H9 (cell line): ENCODE results near the gene PACS1. TPM values are rescaled to one million over a fixed set of nuclear protein-coding genes. Genes with fewer than 3 reads are reported as not detected.

Experiments used
- DNase-seq: peaks from one replicate; pipeline ENCODE4 v3.0.0-alpha.2; 2017
- H2AFZ ChIP-seq: one replicate; pipeline ENCODE4 v1.6.1; 2013; ENCODE audit warnings: mild to moderate bottlenecking, low read length, control low read depth, moderate library complexity
- H2AK5ac ChIP-seq: 2 replicates; pipeline ENCODE4 v1.6.1; 2013; ENCODE audit warnings: low read length, control low read depth, mixed read lengths; ENCODE audit not compliant: insufficient read length
- H2BK120ac ChIP-seq: one replicate; pipeline ENCODE4 v1.6.1; 2013; ENCODE audit warnings: low read depth, mild to moderate bottlenecking, low read length, control low read depth, inconsistent platforms; ENCODE audit not compliant: poor library complexity, severe bottlenecking
- H2BK12ac ChIP-seq: 2 replicates; pipeline ENCODE4 v1.6.1; 2013; ENCODE audit warnings: low read length, control low read depth, mixed read lengths, low read depth; ENCODE audit not compliant: insufficient read length
- H2BK15ac ChIP-seq: 2 replicates; pipeline ENCODE4 v1.6.1; 2013; ENCODE audit warnings: low read depth, low read length, control low read depth
- H2BK20ac ChIP-seq: one replicate; pipeline ENCODE4 v1.6.1; 2013; ENCODE audit warnings: low read depth, mild to moderate bottlenecking, low read length, control low read depth, inconsistent platforms; ENCODE audit not compliant: poor library complexity, severe bottlenecking
- H2BK5ac ChIP-seq: 2 replicates; pipeline ENCODE4 v1.6.1; 2013; ENCODE audit warnings: low read length, control low read depth, mixed read lengths; ENCODE audit not compliant: insufficient read length
- H3K14ac ChIP-seq: 2 replicates; pipeline ENCODE4 v1.6.1; 2013; ENCODE audit warnings: low read length, control low read depth; ENCODE audit not compliant: insufficient read depth
- H3K18ac ChIP-seq: 2 replicates; pipeline ENCODE4 v1.6.1; 2013; ENCODE audit warnings: low read depth, mild to moderate bottlenecking, mixed read lengths, low read length, control low read depth; ENCODE audit not compliant: insufficient read length
- H3K23ac ChIP-seq: 2 replicates; pipeline ENCODE4 v1.6.1; 2013; ENCODE audit warnings: low read length, control low read depth, mixed read lengths, low read depth; ENCODE audit not compliant: insufficient read length
- H3K23me2 ChIP-seq: 2 replicates; pipeline ENCODE4 v1.6.1; 2013; ENCODE audit warnings: low read depth, mild to moderate bottlenecking, mixed read lengths, low read length, control low read depth; ENCODE audit not compliant: insufficient read length, poor library complexity, severe bottlenecking
- H3K27ac ChIP-seq: 2 replicates; pipeline ENCODE4 v1.5.1; 2013; ENCODE audit warnings: low read length, control low read depth, mixed read lengths, low read depth; ENCODE audit not compliant: insufficient read length
- H3K27me3 ChIP-seq: 2 replicates; pipeline ENCODE4 v1.6.1; 2013; ENCODE audit warnings: low read length, control low read depth, inconsistent platforms; ENCODE audit not compliant: insufficient read depth
- H3K4ac ChIP-seq: 2 replicates; pipeline ENCODE4 v1.6.1; 2013; ENCODE audit warnings: low read depth, mild to moderate bottlenecking, control low read depth, inconsistent platforms, low read length, moderate library complexity
- H3K4me1 ChIP-seq: 2 replicates; pipeline ENCODE4 v1.6.1; 2013; ENCODE audit warnings: low read length, control low read depth, inconsistent platforms; ENCODE audit not compliant: insufficient read depth
- H3K4me2 ChIP-seq: 2 replicates; pipeline ENCODE4 v1.6.1; 2013; ENCODE audit warnings: low read length, control low read depth, mixed read lengths; ENCODE audit not compliant: insufficient read length, insufficient read depth
- H3K56ac ChIP-seq: 2 replicates; pipeline ENCODE4 v1.6.1; 2013; ENCODE audit warnings: low read depth, mild to moderate bottlenecking, mixed read lengths, low read length, control low read depth; ENCODE audit not compliant: insufficient read length
- H3K79me1 ChIP-seq: 2 replicates; pipeline ENCODE4 v1.6.1; 2013; ENCODE audit warnings: low read depth, mild to moderate bottlenecking, moderate library complexity, low read length, control low read depth, inconsistent platforms; ENCODE audit not compliant: insufficient read depth, poor library complexity, severe bottlenecking
- H3K79me2 ChIP-seq: 2 replicates; pipeline ENCODE4 v1.6.1; 2013; ENCODE audit warnings: low read length, control low read depth, inconsistent platforms; ENCODE audit not compliant: insufficient read depth
- H3K9ac ChIP-seq: 2 replicates; pipeline ENCODE4 v1.6.1; 2013; ENCODE audit warnings: low read length, control low read depth, mixed read lengths; ENCODE audit not compliant: insufficient read length; ENCODE audit errors: extremely low read depth
- H3K9me3 ChIP-seq: one replicate; pipeline ENCODE4 v1.6.1; 2013; ENCODE audit warnings: low read depth, low read length, inconsistent platforms; ENCODE audit not compliant: control insufficient read depth
- H3T11ph ChIP-seq: one replicate; pipeline ENCODE4 v1.6.1; 2013; ENCODE audit warnings: mild to moderate bottlenecking, low read length, control low read depth, inconsistent platforms
- H4K20me1 ChIP-seq: one replicate; pipeline ENCODE4 v1.6.1; 2013; ENCODE audit not compliant: control insufficient read depth, insufficient read length, insufficient read depth
- H4K5ac ChIP-seq: 2 replicates; pipeline ENCODE4 v1.6.1; 2013; ENCODE audit warnings: low read depth, mild to moderate bottlenecking, mixed read lengths, low read length, control low read depth; ENCODE audit not compliant: insufficient read length
- H4K8ac ChIP-seq: replicated peaks from 2 replicates; pipeline ENCODE4 v1.6.1; 2013; ENCODE audit warnings: low read length, control low read depth, mixed read lengths, low read depth; ENCODE audit not compliant: insufficient read length
- H4K91ac ChIP-seq: 2 replicates; pipeline ENCODE4 v1.6.1; 2013; ENCODE audit warnings: low read depth, mild to moderate bottlenecking, moderate library complexity, mixed read lengths, low read length, control low read depth; ENCODE audit not compliant: insufficient read length
- H3K27ac Mint-ChIP-seq, 3 experiments: 2 replicates in 2 of 3; 3 replicates in 1 of 3; pipeline ENCODE4 v1.8.0; 2020 to 2021; ENCODE audit warnings: mixed read lengths in 3 of 3, mild to moderate bottlenecking in 1 of 3, moderate library complexity in 1 of 3
- H3K27me3 Mint-ChIP-seq: 2 replicates; pipeline ENCODE4 v1.8.0; 2021; ENCODE audit warnings: low read depth, mild to moderate bottlenecking, moderate library complexity, mixed read lengths
- H3K36me3 Mint-ChIP-seq, 3 experiments: 2 replicates in 2 of 3; 3 replicates in 1 of 3; pipeline ENCODE4 v1.8.0; 2020 to 2021; ENCODE audit warnings: low read depth in 3 of 3, mixed read lengths in 3 of 3; ENCODE audit not compliant: insufficient read depth in 1 of 3
- H3K4me1 Mint-ChIP-seq, 2 experiments: 2 replicates each; pipeline ENCODE4 v1.8.0; 2020; ENCODE audit warnings: mixed read lengths in 2 of 2
- H3K4me3 Mint-ChIP-seq, 2 experiments: 2 replicates in 1 of 2; 3 replicates in 1 of 2; pipeline ENCODE4 v1.8.0; 2020 to 2021; ENCODE audit warnings: mild to moderate bottlenecking in 2 of 2, mixed read lengths in 2 of 2, moderate library complexity in 1 of 2
- H3K9me3 Mint-ChIP-seq, 2 experiments: 2 replicates in 1 of 2; 3 replicates in 1 of 2; pipeline ENCODE4 v1.8.0; 2020; ENCODE audit warnings: mild to moderate bottlenecking in 2 of 2, mixed read lengths in 2 of 2, moderate library complexity in 1 of 2
- WGBS: extraction: QIAGEN DNeasy Blood & Tissue Kit; methylation state at CpG from one replicate; pipeline ENCODE4 v1.1.7; 2013; ENCODE audit warnings: missing lambda C conversion rate, low lambda C conversion rate, mixed read lengths; ENCODE audit not compliant: insufficient read length; ENCODE audit errors: extremely low coverage; 5-methylcytosine and 5-hydroxymethylcytosine counted together
- total RNA-seq: library from RNA; stranded (reverse); gene quantifications from 2 replicates; pipeline ENCODE4 v1.2.1, GENCODE V29; 2021
- TF ChIP-seq, protein P1 (sequence below): fragments of 200-600 bp; sonication (generic); conservative IDR thresholded peaks from 3 replicates; pipeline ENCODE4 v1.8.0; 2021; ENCODE audit warnings: antibody characterized with exemption, mild to moderate bottlenecking

PACS1 gene
- total RNA-seq, 1 experiment from 2014 or later: 35.5 TPM

DNA sequence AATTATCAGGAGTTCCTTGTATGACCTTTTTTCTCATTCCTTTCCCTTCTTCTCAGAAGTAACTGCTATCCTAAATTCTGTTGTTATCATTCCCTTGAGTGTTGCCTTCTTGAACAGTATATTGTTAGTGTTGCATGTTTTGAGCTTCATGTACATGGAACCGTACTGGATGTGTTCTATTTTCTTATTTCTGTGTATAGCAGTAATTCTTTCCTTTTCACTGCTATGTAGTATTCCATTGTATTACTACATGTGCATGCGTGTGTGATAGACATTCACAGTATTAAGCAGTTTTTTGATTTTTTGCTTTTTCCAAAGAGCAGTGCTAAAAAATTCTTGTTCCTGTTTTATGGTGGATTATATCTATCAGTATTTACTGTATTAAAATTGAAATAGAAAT, 108.1 kb downstream of the PACS1 start:
- H2BK12ac ChIP-seq: no peak overlapping the region
- no peak overlapping the region for H3T11ph ChIP-seq
- no peak overlapping the region for H3K4me3 Mint-ChIP-seq
- no peak overlapping the region for H2BK5ac ChIP-seq
- peaks cover 0 to 2% of the 10 kb centered on the region in 2 experiments; a peak in 1 of 4 replicates for H3K4me1 Mint-ChIP-seq
- no peaks in the 10 kb centered on the region for H3K23me2 ChIP-seq
- H3K27ac Mint-ChIP-seq: no peak overlapping the region
- no peak overlapping the region for H2BK20ac ChIP-seq
- no CpG with 5 or more reads among the region's 2 CpGs for WGBS
- H3K36me3 Mint-ChIP-seq: no peaks in the 10 kb centered on the region
- no peak overlapping the region for H2BK120ac ChIP-seq
- TF ChIP-seq, protein P1, sequence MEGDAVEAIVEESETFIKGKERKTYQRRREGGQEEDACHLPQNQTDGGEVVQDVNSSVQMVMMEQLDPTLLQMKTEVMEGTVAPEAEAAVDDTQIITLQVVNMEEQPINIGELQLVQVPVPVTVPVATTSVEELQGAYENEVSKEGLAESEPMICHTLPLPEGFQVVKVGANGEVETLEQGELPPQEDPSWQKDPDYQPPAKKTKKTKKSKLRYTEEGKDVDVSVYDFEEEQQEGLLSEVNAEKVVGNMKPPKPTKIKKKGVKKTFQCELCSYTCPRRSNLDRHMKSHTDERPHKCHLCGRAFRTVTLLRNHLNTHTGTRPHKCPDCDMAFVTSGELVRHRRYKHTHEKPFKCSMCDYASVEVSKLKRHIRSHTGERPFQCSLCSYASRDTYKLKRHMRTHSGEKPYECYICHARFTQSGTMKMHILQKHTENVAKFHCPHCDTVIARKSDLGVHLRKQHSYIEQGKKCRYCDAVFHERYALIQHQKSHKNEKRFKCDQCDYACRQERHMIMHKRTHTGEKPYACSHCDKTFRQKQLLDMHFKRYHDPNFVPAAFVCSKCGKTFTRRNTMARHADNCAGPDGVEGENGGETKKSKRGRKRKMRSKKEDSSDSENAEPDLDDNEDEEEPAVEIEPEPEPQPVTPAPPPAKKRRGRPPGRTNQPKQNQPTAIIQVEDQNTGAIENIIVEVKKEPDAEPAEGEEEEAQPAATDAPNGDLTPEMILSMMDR: no peak
- H3K79me1 ChIP-seq: no peaks in the 10 kb centered on the region
- no peak for DNase-seq
- H3K27me3 Mint-ChIP-seq: no peaks in the 10 kb centered on the region; the same call in 1 of the 2 replicates
- no peaks in the 10 kb centered on the region for H3K4me1 ChIP-seq
- H3K14ac ChIP-seq: no peak overlapping the region
- no peaks in the 10 kb centered on the region for H4K20me1 ChIP-seq
- H3K4me2 ChIP-seq: no peak overlapping the region
- H4K5ac ChIP-seq: no peak overlapping the region
- no peaks in the 10 kb centered on the region for H3K27me3 ChIP-seq
- H4K91ac ChIP-seq: no peak overlapping the region
- no peaks in the 10 kb centered on the region for H3K9me3 ChIP-seq
- no peak overlapping the region for H2AFZ ChIP-seq
- H2AK5ac ChIP-seq: no peak overlapping the region
- H3K56ac ChIP-seq: no peak overlapping the region
- no peak overlapping the region for H3K18ac ChIP-seq
- no peak overlapping the region for H4K8ac ChIP-seq
- H3K79me2 ChIP-seq: no peaks in the 10 kb centered on the region
- no peak overlapping the region for H3K27ac ChIP-seq
- H3K4ac ChIP-seq: no peak overlapping the region
- no peak overlapping the region for H3K9ac ChIP-seq
- H3K23ac ChIP-seq: no peak overlapping the region
- H3K9me3 Mint-ChIP-seq: no peaks in the 10 kb centered on the region
- H2BK15ac ChIP-seq: no peak overlapping the region
